ENCODE measurements around the gene NUDT13. TPM values are rescaled to one million over a fixed set of nuclear protein-coding genes. Genes with fewer than 3 reads are reported as not detected.

The NUDT13 gene
- total and polyA plus RNA-seq, 2 of the 8 experiments (the other 6 are each of a cell fraction or from before 2014, with no cell fraction given): 1.5 to 1.9 TPM

DNA sequence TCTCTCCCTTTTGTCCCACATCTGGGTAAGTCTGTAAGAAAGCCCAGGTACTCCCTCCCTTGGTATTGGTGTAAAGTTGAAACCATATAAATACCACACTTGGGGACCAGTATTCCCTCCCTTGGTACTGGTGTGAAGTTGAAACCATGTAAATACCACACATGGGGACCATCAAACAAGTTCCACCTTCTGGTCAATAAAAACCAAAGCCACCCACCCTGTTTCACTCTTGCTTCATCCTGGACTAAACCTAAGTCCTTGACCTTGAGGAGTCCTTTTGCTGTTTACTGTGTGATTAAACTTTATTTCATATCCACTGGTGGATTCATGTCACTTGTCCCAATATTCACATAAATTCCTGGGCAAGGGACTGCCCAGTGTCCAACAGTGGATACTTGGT lies 22.0 kb upstream of the NUDT13 start:
- H3K79me2 ChIP-seq (ENCODE audit: control insufficient read depth in 1 of 2, insufficient read depth in 2 of 2, low read length in 2 of 2): peaks cover 0 to 27% of the 10 kb centered on the region in 2 experiments; a peak in 2 of 4 replicates
- H4K8ac ChIP-seq (ENCODE audit: extremely low read depth, insufficient read depth, low read length): no peak overlapping the region
- H3K14ac ChIP-seq (ENCODE audit: insufficient read length): no peak overlapping the region
- ChIA-PET CTCF (ENCODE audit: partially characterized antibody) (interaction anchor here (1.0 kb wide), 1 partner anchor 19 kb away, joined by 3 read pairs; no protein-coding TSS in a partner anchor), POLR2A (ENCODE audit: partially characterized antibody) (no interaction called here)
- no peak overlapping the region for H2BK15ac ChIP-seq (ENCODE audit: low read length)
- no peaks in the 10 kb centered on the region for H4K20me1 ChIP-seq (replicated peaks in 1 of 2; ENCODE audit: control insufficient read depth in 1 of 2, insufficient read depth in 2 of 2, low read length in 2 of 2)
- H3K79me1 ChIP-seq (ENCODE audit: low read depth, low read length): peaks cover 7% of the 10 kb centered on the region; the same call in 1 of the 2 replicates
- no peak overlapping the region for H2BK5ac ChIP-seq (ENCODE audit: low read depth, low read length)
- H3K9me3 ChIP-seq (ENCODE audit: insufficient read depth in 2 of 2, low read depth in 1 of 2, low read length in 1 of 2): no peaks in the 10 kb centered on the region
- H3K4me3 ChIP-seq (ENCODE audit: extremely low read depth in 1 of 4, insufficient read depth in 2 of 4, low read depth in 3 of 4, low read length in 4 of 4): no peak overlapping the region
- no peak overlapping the region for H2AK5ac ChIP-seq (ENCODE audit: low read depth, low read length)
- no peak overlapping the region for H3K56ac ChIP-seq (replicated peaks; ENCODE audit: insufficient read length, low read depth, low read length)
- no peak overlapping the region for H3K18ac ChIP-seq (ENCODE audit: extremely low read depth, low read length)
- H4K91ac ChIP-seq (replicated peaks; ENCODE audit: insufficient read length, low read length): no peak overlapping the region
- no peaks in the 10 kb centered on the region for H3K4me1 ChIP-seq (replicated peaks in 1 of 4; ENCODE audit: control insufficient read depth in 3 of 4, insufficient read depth in 4 of 4, low read length in 3 of 4)
- H3K23ac ChIP-seq (ENCODE audit: insufficient read length): no peak overlapping the region
- no peak overlapping the region for H4K5ac ChIP-seq (ENCODE audit: insufficient read length, low read depth, low read length)
- no peaks in the 10 kb centered on the region for H3K36me3 ChIP-seq (ENCODE audit: control insufficient read depth in 2 of 4, insufficient read depth in 4 of 4, low read length in 3 of 4)
- H3K23me2 ChIP-seq (ENCODE audit: low read depth, low read length): no peaks in the 10 kb centered on the region
- no peak overlapping the region for H3K9ac ChIP-seq (replicated peaks in 1 of 4; ENCODE audit: extremely low read depth in 1 of 4, low read depth in 3 of 4, low read length in 3 of 4)
- FAIRE-seq (no peak), DNase-seq (ENCODE audit: low read depth in 1 of 2, low spot score in 2 of 2) (no peak)
- no peak overlapping the region for H2BK120ac ChIP-seq (replicated peaks; ENCODE audit: low read depth, low read length)
- H3K27me3 ChIP-seq (replicated peaks in 1 of 4; ENCODE audit: control insufficient read depth in 3 of 4, extremely low read depth in 1 of 4, insufficient read depth in 3 of 4, low read length in 3 of 4): no peaks in the 10 kb centered on the region
- TF ChIP-seq CBX5 (IDR thresholded peaks at IDR 0.05; ENCODE audit: low read depth, low read length): no peak
- TF ChIP-seq RAD21 (IDR thresholded peaks at IDR 0.05 in 1 of 2, conservative IDR thresholded peaks at IDR 0.05 in 1 of 2; ENCODE audit: low read depth in 2 of 2, low read length in 2 of 2): no peak
- TF ChIP-seq TAF1 (IDR thresholded peaks at IDR 0.05; ENCODE audit: low read depth, low read length): no peak
- TF ChIP-seq ASH2L (IDR thresholded peaks at IDR 0.05; ENCODE audit: low read length): no peak
- H2AFZ ChIP-seq (ENCODE audit: low read length): no peak overlapping the region
- H2BK20ac ChIP-seq (ENCODE audit: low read length): no peak overlapping the region
- no peak overlapping the region for H3K4ac ChIP-seq (replicated peaks; ENCODE audit: insufficient read length, low read depth, low read length)
- no peak overlapping the region for H2BK12ac ChIP-seq (ENCODE audit: low read depth, low read length)
- H3K27ac ChIP-seq (ENCODE audit: low read depth, low read length): no peak overlapping the region
- no peak overlapping the region for H3K4me2 ChIP-seq (ENCODE audit: insufficient read depth in 1 of 2, low read depth in 2 of 2, low read length in 2 of 2)
